CD4-positive, alpha-beta T cell (primary cell): ENCODE data around the gene RAMACL. TPM values are rescaled to one million over a fixed set of nuclear protein-coding genes. Genes with fewer than 3 reads are reported as not detected.
"Not testable (repeated sequence)": the region's sequence is repeated elsewhere in the genome, so short reads cannot be mapped to it uniquely, and the experiment has no call there.

Experiments used
- ATAC-seq: fragments of 200-7000 bp; cut with Tn5 transposase; one replicate; pipeline ENCODE4 v1.10.0; 2022; ENCODE audit warnings: mild to moderate bottlenecking; ENCODE audit not compliant: poor library complexity
- CTCF ChIA-PET: fragments of 350-600 bp; sonication (Branson Sonifier 250); formaldehyde crosslinking; loops from one replicate; lab custom pipeline; 2021; ENCODE audit warnings: antibody characterized with exemption, inconsistent platforms; lab: Charles Lee
- POLR2A ChIA-PET: fragments of 350-600 bp; sonication (Branson Sonifier 250); formaldehyde crosslinking; loops from one replicate; lab custom pipeline; 2021; ENCODE audit warnings: antibody characterized with exemption, inconsistent platforms; lab: Charles Lee
- DNase-seq, 14 experiments: peaks; one replicate each; pipeline ENCODE4 v3.0.0-alpha.2; 2013 to 2020; ENCODE audit warnings: mixed read lengths in 2 of 14
- H3K27ac ChIP-seq, 2 donors: one replicate each; pipeline versions ENCODE4 v1.5.1 to v1.7.0; 2013; ENCODE audit warnings: low read length in 2 of 2, low read depth in 1 of 2, mild to moderate bottlenecking in 1 of 2
- H3K27me3 ChIP-seq, 2 experiments: 1 replicate in 1 of 2; 2 replicates in 1 of 2; pipeline versions ENCODE4 v1.6.1 to v1.7.0; 2013; ENCODE audit warnings: low read length in 2 of 2, control low read depth in 1 of 2, mild to moderate bottlenecking in 1 of 2, moderate library complexity in 1 of 2; ENCODE audit not compliant: insufficient read depth in 2 of 2, control insufficient read depth in 1 of 2
- H3K36me3 ChIP-seq: one replicate; pipeline ENCODE4 v1.6.1; 2013; ENCODE audit warnings: low read length, control low read depth; ENCODE audit not compliant: insufficient read depth
- H3K4me1 ChIP-seq: one replicate; pipeline ENCODE4 v1.6.1; 2013; ENCODE audit warnings: low read length, control low read depth; ENCODE audit not compliant: insufficient read depth
- H3K4me3 ChIP-seq: one replicate; pipeline ENCODE4 v1.5.1; 2013; ENCODE audit warnings: mild to moderate bottlenecking, low read length, moderate library complexity
- H3K9me3 ChIP-seq, 2 experiments: 1 replicate in 1 of 2; 2 replicates in 1 of 2; pipeline versions ENCODE4 v1.6.1 to v1.7.0; 2013; ENCODE audit warnings: low read length in 2 of 2, mild to moderate bottlenecking in 2 of 2, control low read depth in 1 of 2, moderate library complexity in 1 of 2; ENCODE audit not compliant: control insufficient read depth in 1 of 2, insufficient read depth in 1 of 2
- H3K27ac Mint-ChIP-seq: one replicate; pipeline ENCODE4 v1.8.0; 2020; ENCODE audit warnings: mixed read lengths
- H3K27me3 Mint-ChIP-seq: one replicate; pipeline ENCODE4 v1.8.0; 2021; ENCODE audit warnings: mixed read lengths
- H3K36me3 Mint-ChIP-seq: one replicate; pipeline ENCODE4 v1.8.0; 2021; ENCODE audit warnings: low read depth, mixed read lengths
- H3K4me1 Mint-ChIP-seq: one replicate; pipeline ENCODE4 v1.8.0; 2021; ENCODE audit warnings: low read depth, mixed read lengths
- H3K4me3 Mint-ChIP-seq: one replicate; pipeline ENCODE4 v1.8.0; 2020; ENCODE audit warnings: mild to moderate bottlenecking, mixed read lengths
- H3K9me3 Mint-ChIP-seq: one replicate; pipeline ENCODE4 v1.8.0; 2020; ENCODE audit warnings: mixed read lengths
- CTCF ChIP-seq: fragments of 200-600 bp; IDR thresholded peaks from one replicate; pipeline ENCODE4 v1.8.0; 2022; ENCODE audit warnings: antibody characterized with exemption, mild to moderate bottlenecking
- intact Hi-C, 2 experiments: fragments of 100-400 bp; cut with DNase I in 1 of 2; cut with micrococcal nuclease in 1 of 2; formaldehyde crosslinking; loops; one replicate each; pipeline versions ENCODE4 v1.15.1 to v1.9.0; 2023 to 2025; cut with DNase I, micrococcal nuclease
- total RNA-seq, 174 experiments: library from RNA in 2 of 174; stranded (reverse) in 2 of 174; gene quantifications; one replicate each; pipeline ENCODE4 v1.2.3 and lab custom pipeline; 2021 to 2026

RAMACL gene
- total RNA-seq, 2 experiments from 2014 or later = 0.52 to 0.75 TPM

DNA sequence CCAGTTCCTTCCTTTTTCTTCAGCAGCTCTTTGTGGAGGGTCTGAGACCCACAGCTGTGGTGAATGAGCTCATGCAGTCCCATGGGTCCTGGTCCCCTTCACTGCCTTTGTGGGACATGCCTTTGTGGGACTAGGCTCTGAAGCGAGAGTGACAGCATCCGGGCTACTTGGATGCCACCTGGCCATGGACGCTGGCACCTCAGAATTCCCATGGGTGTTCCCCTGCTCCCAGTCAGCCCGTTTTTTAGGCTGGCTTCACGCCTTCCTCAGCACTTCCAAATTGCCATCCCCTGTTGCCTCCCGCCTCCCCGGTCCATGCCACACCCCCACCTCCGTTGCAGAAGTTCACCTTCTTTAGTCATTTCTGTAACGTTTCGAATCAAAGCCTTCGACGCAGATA is 45.1 kb downstream of the RAMACL start:
- H3K36me3 ChIP-seq = no peaks in the 10 kb centered on the region
- no peaks in the 10 kb centered on the region for H3K27me3 ChIP-seq
- Mint-ChIP-seq H3K36me3 (no peaks in the 10 kb centered on the region), H3K4me1 (peaks cover 32% of the 10 kb centered on the region), H3K4me3 (peak overlapping the region; percentile 74), H3K27me3 (no peaks in the 10 kb centered on the region), H3K27ac (peak overlapping the region; percentile 62), H3K9me3 (no peaks in the 10 kb centered on the region)
- CTCF ChIA-PET = interaction anchor here (1.3 kb wide), 1 partner anchor 29 kb away, joined by 3 read pairs; no protein-coding TSS in a partner anchor
- peaks cover 35% of the 10 kb centered on the region for H3K4me1 ChIP-seq
- no peak for TF ChIP-seq CTCF
- H3K9me3 ChIP-seq = no peaks in the 10 kb centered on the region
- POLR2A ChIA-PET = interaction anchor here (0.6 to 2.2 kb wide), 2 partner anchors 86 to 124 kb away, joined by 3 to 10 read pairs; partner anchors contain the start of gene RPS6KA2
- H3K27ac ChIP-seq = peak overlapping the region in 1 of 2 donors; percentile 67
- ATAC-seq (no peak), DNase-seq (no peak)
- H3K4me3 ChIP-seq = peak overlapping the region; percentile 52
- intact Hi-C loops = no loop called here

DNA sequence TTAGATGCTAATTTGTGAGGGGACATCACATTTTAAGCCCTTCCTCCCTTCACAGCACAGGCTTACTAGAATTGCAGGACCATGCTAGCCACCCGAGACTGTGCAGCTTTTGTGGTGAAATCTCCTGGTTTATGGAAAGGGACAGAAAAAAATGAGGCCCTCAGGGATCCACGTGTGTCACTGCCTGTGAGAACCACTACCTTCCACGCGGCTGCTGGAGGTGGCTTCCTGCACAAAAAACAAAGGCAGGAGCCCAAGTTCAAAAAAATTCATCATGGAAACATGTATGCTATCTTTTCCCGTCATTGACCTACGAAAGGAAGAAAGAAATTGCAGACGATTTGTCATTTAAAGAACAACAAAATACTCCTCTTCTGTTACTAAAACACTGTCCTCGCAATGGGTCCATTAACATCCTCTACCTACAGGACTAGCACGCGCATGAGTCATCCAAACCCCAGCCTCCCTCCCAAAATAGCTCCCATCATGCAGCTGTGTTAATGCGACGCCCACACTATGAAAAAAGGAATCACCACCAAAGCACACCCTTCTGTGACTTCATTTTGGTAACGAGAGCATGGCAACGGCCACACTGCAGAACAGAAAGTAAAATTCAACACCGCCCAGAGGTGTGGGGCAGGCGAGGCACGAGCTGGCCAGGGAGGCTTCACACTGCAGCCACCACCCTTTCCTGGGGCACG is 45.7 kb downstream of the RAMACL start:
- H3K36me3 ChIP-seq = no peaks in the 10 kb centered on the region
- Mint-ChIP-seq H3K27ac (peak overlapping the region; percentile 62), H3K4me3 (peak overlapping the region; percentile 74), H3K27me3 (no peaks in the 10 kb centered on the region), H3K36me3 (no peaks in the 10 kb centered on the region), H3K4me1 (peaks cover 32% of the 10 kb centered on the region), H3K9me3 (no peaks in the 10 kb centered on the region)
- ChIA-PET POLR2A (interaction anchor here (0.6 to 2.2 kb wide), 2 partner anchors 86 to 124 kb away, joined by 3 to 10 read pairs; partner anchors contain the start of gene RPS6KA2), CTCF (interaction anchor here (1.3 kb wide), 1 partner anchor 28 kb away, joined by 3 read pairs; no protein-coding TSS in a partner anchor)
- peak overlapping the region in 1 of 2 donors; percentile 67 for H3K27ac ChIP-seq
- peak; percentile 9 to 88 (median 52) for DNase-seq
- peak overlapping the region; percentile 52 for H3K4me3 ChIP-seq
- no peaks in the 10 kb centered on the region for H3K27me3 ChIP-seq
- H3K4me1 ChIP-seq = peaks cover 35% of the 10 kb centered on the region
- intact Hi-C loops = no loop called here
- H3K9me3 ChIP-seq = no peaks in the 10 kb centered on the region
- TF ChIP-seq CTCF = no peak
- peak; percentile 92 for ATAC-seq

GRCh38 chr6:166539543-166539942 is 46.9 kb downstream of the RAMACL start:
- peaks cover 35% of the 10 kb centered on the region for H3K4me1 ChIP-seq
- ATAC-seq = no peak
- no peak overlapping the region for H3K4me3 ChIP-seq
- intact Hi-C loops = no loop called here
- peak overlapping the region; percentile 34 for H3K27ac Mint-ChIP-seq
- H3K36me3 ChIP-seq = no peaks in the 10 kb centered on the region
- no peak for TF ChIP-seq CTCF
- ChIA-PET POLR2A (no interaction called here), CTCF (no interaction called here)
- H3K27ac ChIP-seq = no peak overlapping the region
- DNase-seq = peak in 1 of 14 experiments; percentile 5
- peaks cover 7% of the 10 kb centered on the region for H3K36me3 Mint-ChIP-seq
- H3K27me3 Mint-ChIP-seq = no peaks in the 10 kb centered on the region
- H3K9me3 Mint-ChIP-seq = no peaks in the 10 kb centered on the region
- peaks cover 32% of the 10 kb centered on the region for H3K4me1 Mint-ChIP-seq
- H3K27me3 ChIP-seq = no peaks in the 10 kb centered on the region
- no peak overlapping the region for H3K4me3 Mint-ChIP-seq
- H3K9me3 ChIP-seq = no peaks in the 10 kb centered on the region

DNA sequence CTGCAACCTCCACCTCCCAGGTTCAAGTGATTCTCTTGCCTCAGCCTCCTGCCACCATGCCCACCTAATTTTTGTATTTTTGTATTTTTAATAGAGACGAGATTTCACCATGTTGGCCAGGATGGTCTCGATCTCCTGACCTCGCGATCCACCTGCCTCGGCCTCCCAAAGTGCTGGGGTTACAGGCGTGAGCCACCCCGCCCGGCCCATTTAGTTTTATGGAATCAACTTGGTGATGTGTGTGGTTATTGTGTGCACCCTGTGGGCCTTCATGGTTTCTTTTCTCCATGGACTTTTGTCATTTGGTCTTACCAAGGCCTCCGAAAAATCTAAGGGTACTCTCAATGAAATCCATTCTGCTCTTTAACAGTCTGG is 47.5 kb downstream of the RAMACL start:
- H3K36me3 ChIP-seq, intact Hi-C loops, ATAC-seq, H3K27me3 Mint-ChIP-seq, H3K4me3 Mint-ChIP-seq, DNase-seq, H3K36me3 Mint-ChIP-seq, H3K9me3 Mint-ChIP-seq, H3K9me3 ChIP-seq, H3K27me3 ChIP-seq, H3K27ac ChIP-seq, POLR2A ChIA-PET, H3K4me3 ChIP-seq: not testable (repeated sequence)
- CTCF ChIA-PET = interaction anchor here (0.6 kb wide), 1 partner anchor 13 kb away, joined by 3 read pairs; no protein-coding TSS in a partner anchor
- Mint-ChIP-seq H3K4me1 (peaks cover 32% of the 10 kb centered on the region), H3K27ac (peak overlapping the region; percentile 34)
- H3K4me1 ChIP-seq = peaks cover 35% of the 10 kb centered on the region
